ENCODE results near the gene ADGRL1. TPM values are rescaled to one million over a fixed set of nuclear protein-coding genes. Genes with fewer than 3 reads are reported as not detected.
"Not testable (repeated sequence)": the region's sequence is repeated elsewhere in the genome, so short reads cannot be mapped to it uniquely, and the experiment has no call there.

ADGRL1 gene
- total RNA-seq, 1 donor = 4.0 TPM

- H3K9me3 ChIP-seq (ENCODE audit: low read depth, low read length) = no peaks in the 10 kb centered on the region
- peak overlapping the region; percentile 28 for H3K4me3 ChIP-seq (ENCODE audit: low read length)
- peaks cover 29% of the 10 kb centered on the region for H3K4me1 ChIP-seq (ENCODE audit: insufficient read depth, low read length)
- no peaks in the 10 kb centered on the region for H3K27me3 ChIP-seq (ENCODE audit: insufficient read depth, low read length)
These were observed 55.8 kb downstream of the ADGRL1 start for GRCh38 chr19:14150041-14150769.

DNA sequence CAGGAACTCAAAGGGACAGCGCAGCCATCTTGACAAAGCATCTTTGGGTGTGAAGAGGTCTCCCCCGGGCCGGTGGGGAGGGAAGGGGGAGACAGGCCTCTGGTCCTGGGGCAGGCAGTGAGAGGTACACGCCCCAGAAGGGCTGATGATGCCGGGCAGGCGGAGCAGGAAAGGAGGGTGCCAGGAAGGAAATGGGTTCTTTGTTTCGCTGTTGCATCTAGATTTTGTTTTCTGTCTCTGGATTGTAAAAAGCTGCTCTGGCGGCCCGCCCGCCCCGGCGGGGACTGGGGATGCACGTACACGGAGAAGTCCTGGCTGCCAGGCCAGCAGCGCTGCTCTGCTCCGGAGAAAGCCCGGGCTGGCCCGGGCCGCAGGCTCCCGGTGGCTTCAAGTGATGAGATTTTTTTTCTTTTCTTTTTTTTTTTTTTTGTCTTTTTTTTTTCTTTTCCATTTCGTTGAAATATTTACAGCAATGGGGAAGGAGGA is 56.4 kb downstream of the ADGRL1 start:
- H3K9me3 ChIP-seq (ENCODE audit: low read depth, low read length) = no peaks in the 10 kb centered on the region
- H3K4me3 ChIP-seq (ENCODE audit: low read length) = peak overlapping the region; percentile 28
- no peaks in the 10 kb centered on the region for H3K27me3 ChIP-seq (ENCODE audit: insufficient read depth, low read length)
- peaks cover 29% of the 10 kb centered on the region for H3K4me1 ChIP-seq (ENCODE audit: insufficient read depth, low read length)

DNA sequence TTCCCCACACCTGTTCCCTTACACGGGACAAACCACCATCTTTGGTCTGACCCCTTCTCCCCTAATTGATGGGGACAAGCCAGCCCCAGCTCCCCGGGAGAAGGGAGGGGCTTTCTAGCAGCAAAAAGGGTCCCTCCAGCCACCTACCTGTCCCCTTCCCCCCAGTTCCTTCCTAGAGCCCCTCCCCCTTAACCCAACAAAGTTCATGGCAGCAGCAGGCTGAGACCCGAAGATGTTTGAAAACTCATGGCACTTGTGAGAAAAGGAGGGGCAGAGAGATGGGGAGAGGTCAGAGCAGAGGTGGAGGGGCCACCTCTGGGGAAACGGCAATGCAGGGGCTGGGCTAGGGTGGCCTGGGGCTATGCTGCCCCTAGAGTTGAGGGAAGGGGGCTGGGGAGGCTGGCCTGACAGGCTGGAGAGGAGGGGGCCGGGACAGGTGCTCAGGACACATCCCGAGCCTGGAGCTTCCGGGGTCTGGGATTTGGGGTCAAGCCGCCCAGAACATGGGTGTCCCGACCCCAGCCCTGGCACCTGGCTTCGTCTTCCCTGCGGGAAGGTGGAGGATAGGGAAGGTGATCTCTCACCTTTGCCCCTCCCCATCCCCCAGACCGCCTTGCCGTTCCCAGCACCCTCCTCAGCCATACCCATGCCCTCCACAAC is 57.1 kb downstream of the ADGRL1 start:
- Histone ChIP-seq H3K4me1 (ENCODE audit: insufficient read depth, low read length) (peaks cover 29% of the 10 kb centered on the region), H3K27me3 (ENCODE audit: insufficient read depth, low read length) (no peaks in the 10 kb centered on the region), H3K4me3 (ENCODE audit: low read length) (peak overlapping the region; percentile 28), H3K9me3 (ENCODE audit: low read depth, low read length) (no peaks in the 10 kb centered on the region)

DNA sequence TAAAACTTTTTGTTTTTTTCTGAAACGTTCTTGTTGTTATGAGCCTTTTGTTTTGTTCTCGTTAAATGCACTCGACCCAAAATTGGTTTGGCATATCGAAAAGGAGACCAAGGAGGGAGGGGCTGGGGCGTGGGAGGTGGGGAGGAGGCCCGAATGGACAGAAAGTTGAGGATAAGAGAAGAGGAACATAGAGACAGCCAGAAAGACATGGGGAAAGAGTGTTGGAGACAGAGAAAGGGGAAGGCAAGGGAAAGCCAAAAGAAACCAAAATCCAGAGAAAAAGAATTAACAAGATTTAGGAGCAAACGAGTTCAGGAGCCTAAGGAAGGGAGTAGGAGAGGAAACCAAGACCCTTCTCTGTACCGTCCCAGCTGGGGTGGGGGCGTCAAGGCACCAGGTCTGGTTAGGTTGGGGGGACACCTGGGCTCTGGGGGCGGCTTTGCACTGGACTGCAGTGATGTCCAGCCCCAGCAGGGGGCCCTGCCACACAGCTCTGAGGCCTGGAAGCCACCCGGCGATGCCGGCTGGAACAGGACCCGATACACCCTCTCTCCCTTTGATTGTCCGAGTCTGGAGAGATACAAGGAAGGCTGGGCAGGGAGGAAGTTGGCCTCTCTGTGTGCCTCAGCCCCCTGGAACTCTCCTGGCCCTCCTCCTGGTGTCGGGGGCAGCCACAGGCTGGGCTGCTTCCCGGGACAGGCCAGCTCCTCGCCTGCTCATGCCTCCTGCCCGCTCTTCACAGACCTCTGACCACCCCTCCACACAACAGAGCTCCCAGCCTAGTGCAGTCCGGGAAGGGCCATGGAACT is 58.0 kb downstream of the ADGRL1 start:
- H3K4me3 ChIP-seq (ENCODE audit: low read length) = no peak overlapping the region

GRCh38 chr19:14146789-14147216 is 59.2 kb downstream of the ADGRL1 start:
- no peaks in the 10 kb centered on the region for H3K9me3 ChIP-seq (ENCODE audit: low read depth, low read length)
- H3K4me1 ChIP-seq (ENCODE audit: insufficient read depth, low read length) = peaks cover 29% of the 10 kb centered on the region
- no peaks in the 10 kb centered on the region for H3K27me3 ChIP-seq (ENCODE audit: insufficient read depth, low read length)
- no peak overlapping the region for H3K4me3 ChIP-seq (ENCODE audit: low read length)

More for the DNA sequence above, 58.0 kb downstream of the ADGRL1 start:
- no peaks in the 10 kb centered on the region for H3K9me3 ChIP-seq (ENCODE audit: low read depth, low read length)
- H3K27me3 ChIP-seq (ENCODE audit: insufficient read depth, low read length) = no peaks in the 10 kb centered on the region
- peaks cover 29% of the 10 kb centered on the region for H3K4me1 ChIP-seq (ENCODE audit: insufficient read depth, low read length)

- H3K27me3 ChIP-seq (ENCODE audit: insufficient read depth, low read length); H3K9me3 ChIP-seq (ENCODE audit: low read depth, low read length); H3K4me3 ChIP-seq (ENCODE audit: low read length): not testable (repeated sequence)
- peaks cover 29% of the 10 kb centered on the region for H3K4me1 ChIP-seq (ENCODE audit: insufficient read depth, low read length)
These were observed 59.8 kb downstream of the ADGRL1 start for GRCh38 chr19:14146169-14146568.

DNA sequence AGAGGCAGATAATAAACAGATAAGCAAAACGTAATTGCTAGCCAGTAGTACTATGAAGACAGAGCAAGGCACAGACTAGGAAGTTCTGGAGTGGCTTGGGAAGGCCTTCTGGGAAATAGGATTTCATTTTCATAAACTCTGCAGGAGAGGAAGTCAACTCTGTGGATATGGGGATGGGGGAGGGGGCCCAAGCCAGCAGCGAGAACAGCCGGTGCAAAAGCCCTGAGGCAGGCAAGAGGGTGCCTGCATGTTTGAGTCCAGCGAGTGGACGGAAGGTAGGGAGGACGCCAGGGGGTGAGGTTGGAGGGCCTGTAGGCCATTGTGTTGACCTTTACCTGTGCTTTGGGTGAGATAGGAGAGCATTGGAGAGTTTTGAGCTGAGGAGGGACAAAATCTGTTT is 60.6 kb downstream of the ADGRL1 start:
- no peaks in the 10 kb centered on the region for H3K9me3 ChIP-seq (ENCODE audit: low read depth, low read length)
- H3K4me3 ChIP-seq (ENCODE audit: low read length) = no peak overlapping the region
- peaks cover 29% of the 10 kb centered on the region for H3K4me1 ChIP-seq (ENCODE audit: insufficient read depth, low read length)
- H3K27me3 ChIP-seq (ENCODE audit: insufficient read depth, low read length) = no peaks in the 10 kb centered on the region

DNA sequence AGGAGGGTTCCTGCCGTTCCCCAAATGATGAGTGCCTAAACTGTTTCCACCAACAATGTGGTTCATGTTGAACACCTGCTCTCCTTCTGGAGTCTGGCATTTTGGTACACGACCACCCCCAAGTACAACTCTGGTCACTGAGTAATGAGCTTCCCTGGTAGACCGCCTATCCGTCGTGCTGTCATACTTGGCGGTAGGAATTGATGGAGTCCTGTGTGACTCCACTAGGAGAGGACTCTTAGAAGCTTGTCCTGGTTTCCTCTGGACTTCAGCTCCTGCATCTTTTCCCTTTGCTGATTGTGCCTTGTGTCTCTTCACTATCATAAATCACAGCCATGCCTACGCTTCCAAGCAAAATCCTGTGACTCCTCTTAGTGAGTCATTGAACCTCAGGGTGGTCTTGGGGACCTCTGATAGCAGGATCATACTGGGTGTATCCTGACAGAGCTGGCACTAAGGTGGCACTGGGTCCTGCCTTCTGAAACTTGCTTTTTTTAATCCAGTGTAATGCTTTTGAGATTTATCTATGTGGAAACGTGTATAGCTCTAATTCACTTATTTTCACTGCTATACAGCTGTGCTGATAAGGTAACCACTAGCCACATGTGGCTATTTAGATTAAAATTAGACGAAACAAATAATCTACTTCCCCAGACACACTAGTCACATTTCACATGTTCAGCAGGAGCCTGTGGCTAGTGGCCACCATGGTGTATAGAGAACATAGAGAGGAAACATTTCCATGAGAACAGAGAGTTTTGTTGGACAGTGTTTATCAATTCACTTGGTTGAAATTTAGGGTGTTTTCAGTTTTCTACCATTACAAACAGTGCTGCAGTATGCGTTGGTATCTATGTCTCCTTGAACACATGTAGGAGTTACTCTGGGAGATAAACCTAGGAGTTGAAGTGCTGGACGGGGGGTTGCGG is 63.4 kb downstream of the ADGRL1 start:
- Histone ChIP-seq H3K9me3 (ENCODE audit: low read depth, low read length) (no peaks in the 10 kb centered on the region), H3K4me3 (ENCODE audit: low read length) (no peak overlapping the region)

GRCh38 chr19:14141041-14141440 is 64.9 kb downstream of the ADGRL1 start:
- no peaks in the 10 kb centered on the region for H3K9me3 ChIP-seq (ENCODE audit: low read depth, low read length)
- H3K4me1 ChIP-seq (ENCODE audit: insufficient read depth, low read length) = peaks cover 33% of the 10 kb centered on the region
- no peaks in the 10 kb centered on the region for H3K27me3 ChIP-seq (ENCODE audit: insufficient read depth, low read length)
- H3K4me3 ChIP-seq (ENCODE audit: low read length) = no peak overlapping the region

More for the DNA sequence above, 63.4 kb downstream of the ADGRL1 start:
- Histone ChIP-seq H3K27me3 (ENCODE audit: insufficient read depth, low read length) (no peaks in the 10 kb centered on the region), H3K4me1 (ENCODE audit: insufficient read depth, low read length) (peaks cover 32% of the 10 kb centered on the region)

DNA sequence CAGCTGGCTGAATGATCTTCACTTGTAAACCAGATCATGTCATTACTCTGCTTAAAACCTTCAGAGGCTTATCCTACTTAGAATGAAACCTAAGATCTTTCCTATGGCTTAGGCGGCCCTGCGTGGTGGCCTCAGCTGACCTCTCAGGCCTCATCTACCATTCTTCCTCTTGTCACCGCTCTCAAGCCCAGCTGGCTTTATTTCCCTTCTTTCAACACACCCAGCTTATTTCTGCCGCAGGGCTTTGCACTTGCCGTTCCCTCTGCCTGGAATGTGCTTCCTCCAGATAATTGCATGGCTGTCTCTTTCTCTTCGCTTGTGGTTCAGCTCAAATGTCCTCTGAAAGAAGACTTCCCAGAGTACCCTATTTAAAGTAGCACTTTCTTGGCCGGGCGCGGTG is 66.0 kb downstream of the ADGRL1 start:
- Histone ChIP-seq H3K4me1 (ENCODE audit: insufficient read depth, low read length) (peaks cover 44% of the 10 kb centered on the region), H3K27me3 (ENCODE audit: insufficient read depth, low read length) (no peaks in the 10 kb centered on the region), H3K4me3 (ENCODE audit: low read length) (no peak overlapping the region)

DNA sequence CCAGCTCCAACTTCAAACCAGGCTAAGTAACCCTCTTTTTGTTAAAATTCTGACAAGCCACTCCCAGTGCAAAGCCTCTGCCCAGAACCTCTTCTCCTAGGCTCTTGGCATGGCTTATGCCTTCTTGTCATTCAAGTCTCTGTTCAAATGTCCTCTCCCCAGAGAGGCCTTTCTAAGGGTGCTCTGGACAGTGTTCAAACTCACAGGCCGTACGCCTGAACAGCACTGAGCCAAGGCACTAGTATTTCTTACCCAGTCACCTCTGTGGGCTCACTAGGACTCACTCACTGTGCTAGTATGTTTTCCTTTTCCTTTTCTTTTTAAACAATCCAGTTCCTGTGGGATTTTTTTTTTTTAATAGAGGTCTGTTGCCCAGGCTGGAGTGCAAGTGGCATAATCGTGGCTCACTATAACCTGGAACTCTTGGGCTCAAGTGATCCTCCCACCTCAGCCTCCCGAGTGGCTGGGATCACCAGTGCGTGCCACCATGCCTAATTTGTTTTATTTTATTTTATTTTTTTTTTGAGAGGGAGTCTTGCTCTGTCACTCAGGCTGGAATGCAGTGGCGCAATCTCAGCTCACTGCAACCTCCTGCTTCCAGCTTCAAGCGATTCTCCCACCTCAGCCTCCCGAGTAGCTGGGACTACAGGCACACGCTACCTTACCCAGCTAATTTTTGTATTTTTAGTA is 67.2 kb downstream of the ADGRL1 start:
- Histone ChIP-seq H3K4me3 (ENCODE audit: low read length) (no peak overlapping the region), H3K4me1 (ENCODE audit: insufficient read depth, low read length) (peaks cover 45% of the 10 kb centered on the region), H3K9me3 (ENCODE audit: low read depth, low read length) (no peaks in the 10 kb centered on the region), H3K27me3 (ENCODE audit: insufficient read depth, low read length) (no peaks in the 10 kb centered on the region)

More for the DNA sequence above, 66.0 kb downstream of the ADGRL1 start:
- no peaks in the 10 kb centered on the region for H3K9me3 ChIP-seq (ENCODE audit: low read depth, low read length)

GRCh38 chr19:14136509-14137281 is 69.3 kb downstream of the ADGRL1 start, which contains the start of gene ASF1B:
Gene ASF1B (minus strand): TSS chr19:14136589. CDS start chr19:14136456, 133 bp downstream.
- Histone ChIP-seq H3K4me3 (ENCODE audit: low read length) (peak within 1 kb of the TSS; percentile 69), H3K9me3 (ENCODE audit: low read depth, low read length) (no peaks in the 10 kb centered on the region), H3K27me3 (ENCODE audit: insufficient read depth, low read length) (no peaks in the 10 kb centered on the region), H3K4me1 (ENCODE audit: insufficient read depth, low read length) (peaks cover 45% of the 10 kb centered on the region)

- Histone ChIP-seq H3K27me3 (ENCODE audit: insufficient read depth, low read length) (no peaks in the 10 kb centered on the region), H3K4me1 (ENCODE audit: insufficient read depth, low read length) (peaks cover 48% of the 10 kb centered on the region), H3K4me3 (ENCODE audit: low read length) (peak overlapping the region; percentile 69), H3K9me3 (ENCODE audit: low read depth, low read length) (no peaks in the 10 kb centered on the region)
These were observed 69.9 kb downstream of the ADGRL1 start for GRCh38 chr19:14135985-14136508.
